Glomerular endothelial cell (primary cell): ENCODE measurements around the gene PTPN3. TPM values are rescaled to one million over a fixed set of nuclear protein-coding genes. Genes with fewer than 3 reads are reported as not detected.

Experiments
- DNase-seq: peaks from one replicate; pipeline ENCODE4 v3.0.0-alpha.2; 2011; ENCODE audit warnings: low read depth, low spot score; ENCODE audit errors: extremely low read depth
- total RNA-seq: library from RNA; depleted of rRNA; stranded (reverse); fragments of >200 nt; gene quantifications from 2 replicates; pipeline ENCODE4 v1.2.3, GENCODE V29; 2015

PTPN3 gene
- total RNA-seq, 1 donor from 2014 or later, result 1.8 TPM

DNA sequence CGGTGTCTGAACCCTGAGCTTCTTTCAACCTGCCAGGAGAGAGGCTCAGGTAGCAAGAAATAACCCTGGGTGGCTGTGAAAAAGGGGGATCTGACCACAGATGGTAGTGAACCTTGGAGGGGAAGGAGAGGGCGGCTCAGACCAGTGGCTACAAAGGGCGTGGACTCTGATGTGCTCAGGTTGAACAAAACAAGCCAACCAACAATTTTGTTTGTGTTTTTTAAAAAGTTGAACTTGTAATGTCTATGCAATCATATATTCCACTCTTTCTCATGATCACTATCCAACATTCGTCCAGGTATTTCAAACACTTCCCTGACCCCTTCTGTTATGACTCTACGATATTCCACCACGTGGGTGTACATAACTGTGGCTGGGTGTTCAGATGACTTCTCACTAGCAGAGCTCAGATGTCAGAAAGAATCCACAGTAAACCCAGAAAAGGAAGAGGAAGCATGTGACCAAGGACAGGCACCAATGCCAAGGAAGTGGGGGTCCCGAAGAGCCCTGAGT lies 20.0 kb downstream of the PTPN3 start:
- DNase-seq, result no peak

GRCh38 chr9:109477258-109478050 lies 20.7 kb downstream of the PTPN3 start:
- no peak for DNase-seq

DNA sequence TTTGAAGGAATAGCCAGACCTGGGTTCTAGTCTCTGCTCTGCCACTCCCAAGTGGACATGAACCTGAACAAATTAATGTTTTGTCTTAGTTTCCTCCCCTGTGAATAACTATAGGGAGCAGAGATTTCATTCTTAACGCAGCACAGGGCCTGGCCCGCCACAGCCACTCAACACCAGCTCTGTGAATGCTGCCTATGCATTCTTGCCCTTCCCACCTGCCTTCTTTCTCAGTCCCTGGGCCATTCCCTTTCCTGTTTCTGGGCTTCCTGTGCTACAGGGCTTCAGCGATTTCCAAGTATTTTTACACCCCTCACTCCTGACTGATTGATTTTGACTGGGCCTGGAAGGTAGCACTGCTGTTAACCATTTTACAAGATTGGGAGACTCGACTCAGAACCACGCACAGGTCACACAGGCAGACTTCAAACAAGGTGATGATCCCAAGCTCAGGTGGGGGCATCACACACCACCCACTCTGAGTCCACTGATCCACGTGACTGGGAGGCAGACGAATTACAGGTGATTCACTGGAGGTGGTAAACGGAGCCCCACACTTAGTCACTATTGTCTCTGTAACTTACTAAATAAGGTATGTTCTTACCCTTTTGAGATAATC lies 21.4 kb downstream of the PTPN3 start:
- no peak for DNase-seq

DNA sequence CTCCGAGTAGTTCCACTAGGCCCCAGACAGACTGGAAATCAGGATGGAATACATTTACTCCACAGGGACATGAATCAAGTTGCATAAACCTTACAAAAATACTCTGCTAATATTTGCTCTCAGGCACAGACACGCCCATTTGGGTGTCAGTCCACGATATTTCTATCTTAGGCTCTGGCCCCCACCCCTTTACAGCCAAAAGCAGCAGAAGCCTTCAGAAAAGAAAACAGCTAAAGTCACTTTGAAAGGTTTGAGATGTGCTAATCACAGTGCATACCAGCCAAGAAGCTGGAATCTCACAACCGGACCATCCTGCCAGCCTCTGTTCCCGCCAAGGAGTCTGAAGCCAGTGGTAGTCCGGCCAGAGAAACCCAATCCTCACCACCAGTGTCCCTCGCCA lies 22.6 kb downstream of the PTPN3 start:
- DNase-seq, result no peak

DNA sequence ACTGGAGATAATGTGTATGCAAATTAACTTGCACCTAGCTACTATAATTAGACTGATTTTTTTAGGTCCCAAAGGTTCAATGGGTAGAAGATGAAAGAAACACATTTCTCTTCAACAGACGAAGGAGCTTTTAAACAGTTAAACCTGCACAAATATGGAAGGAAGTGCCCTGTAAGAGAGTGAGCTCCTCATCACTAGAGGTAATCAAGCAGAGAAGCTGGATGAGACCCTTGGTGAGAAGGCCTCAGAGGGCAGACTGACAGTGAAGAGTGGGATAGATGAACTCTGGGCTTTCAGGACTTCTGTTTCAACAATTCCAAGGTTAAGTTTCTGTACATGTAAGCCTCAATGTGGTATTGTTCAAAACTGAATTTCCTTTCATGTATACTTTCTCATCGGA lies 23.2 kb downstream of the PTPN3 start:
- DNase-seq, result no peak

GRCh38 chr9:109474170-109474569 lies 23.9 kb downstream of the PTPN3 start:
- DNase-seq, result no peak

DNA sequence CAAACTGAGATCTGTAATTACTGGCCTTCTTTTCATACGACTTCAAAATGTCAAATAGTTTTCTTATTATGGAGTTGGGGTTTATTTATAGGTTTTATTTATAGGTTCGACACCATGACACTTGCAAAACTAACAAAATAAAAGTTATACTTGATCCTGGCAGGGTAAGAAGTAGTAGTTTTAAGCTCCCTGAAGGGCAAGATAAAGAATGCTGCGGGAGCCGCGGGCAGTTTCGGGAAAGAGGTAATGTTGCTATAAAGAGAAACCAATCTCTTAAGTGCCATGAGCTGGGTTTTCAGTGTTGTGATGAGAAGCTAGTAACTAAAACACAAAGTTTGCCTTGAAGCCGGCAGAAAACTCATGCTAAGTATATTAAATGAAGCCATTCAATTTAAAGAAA lies 24.8 kb downstream of the PTPN3 start:
- no peak for DNase-seq

DNA sequence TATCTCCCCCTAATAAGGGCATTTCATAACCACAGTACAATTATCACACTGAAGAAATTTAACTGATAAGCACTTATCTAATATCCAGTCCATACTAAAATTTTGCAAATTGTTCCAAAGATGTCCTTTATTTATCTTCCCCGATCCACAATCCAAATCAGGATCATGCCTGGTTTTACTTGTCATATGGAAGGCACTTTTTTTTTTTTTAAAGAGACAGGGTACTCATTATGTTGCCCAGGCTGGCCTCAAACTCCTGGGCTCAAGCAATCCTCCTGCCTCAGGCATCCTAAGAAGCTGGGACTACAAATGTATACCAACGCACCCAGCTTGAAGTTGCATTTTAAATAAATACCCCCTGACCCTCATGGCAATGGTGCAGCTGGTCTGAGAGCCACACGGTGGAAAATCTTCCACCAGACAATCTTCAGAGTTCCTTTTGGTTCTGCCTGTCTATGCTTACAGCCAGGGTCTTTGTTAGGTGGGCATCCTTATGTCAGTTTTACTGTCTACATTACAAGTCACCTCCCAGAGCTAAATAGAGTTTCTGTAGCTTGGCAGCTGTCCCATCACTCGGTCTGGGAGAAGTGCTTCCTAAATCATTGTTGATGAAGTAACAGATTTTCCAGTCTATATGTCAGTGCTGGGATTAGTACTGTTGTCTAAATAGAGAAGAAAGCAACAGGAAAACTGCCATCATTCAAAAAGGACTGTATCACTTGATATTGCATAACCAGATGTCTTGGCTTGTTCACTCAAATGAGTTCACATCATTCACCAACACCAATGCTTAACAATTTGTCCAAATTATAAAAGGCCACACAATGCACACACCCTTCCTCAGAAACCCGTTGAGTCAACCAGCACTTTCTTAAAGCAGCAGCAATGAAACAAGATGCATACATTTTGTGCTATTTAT lies 26.4 kb downstream of the PTPN3 start:
- no peak for DNase-seq

GRCh38 chr9:109469646-109470358 lies 28.3 kb downstream of the PTPN3 start:
- peak; percentile 54 for DNase-seq

- DNase-seq, result no peak
Measured at GRCh38 chr9:109468927-109469326, 29.2 kb downstream of the PTPN3 start.

DNA sequence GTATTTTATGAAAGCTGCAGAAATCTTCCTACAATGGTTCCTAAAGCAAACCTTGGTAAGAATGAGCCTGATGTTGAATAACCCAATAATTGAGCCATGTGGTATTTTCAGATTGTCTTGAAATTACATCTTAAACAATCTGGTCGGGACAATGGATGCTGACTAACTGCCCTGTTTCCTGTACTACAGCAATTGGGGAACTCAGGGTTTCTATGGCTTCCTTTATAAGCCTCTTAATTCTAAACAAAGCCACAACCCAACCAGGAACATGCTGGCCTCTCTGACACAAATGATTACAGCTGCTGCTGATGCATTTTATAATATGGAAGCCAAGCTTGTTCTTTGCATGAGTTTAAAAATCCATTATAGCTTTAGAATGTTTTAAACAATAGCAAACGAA lies 30.2 kb downstream of the PTPN3 start:
- DNase-seq, result peak; percentile 56

GRCh38 chr9:109466623-109467590 lies 31.2 kb downstream of the PTPN3 start:
- DNase-seq, result no peak

DNA sequence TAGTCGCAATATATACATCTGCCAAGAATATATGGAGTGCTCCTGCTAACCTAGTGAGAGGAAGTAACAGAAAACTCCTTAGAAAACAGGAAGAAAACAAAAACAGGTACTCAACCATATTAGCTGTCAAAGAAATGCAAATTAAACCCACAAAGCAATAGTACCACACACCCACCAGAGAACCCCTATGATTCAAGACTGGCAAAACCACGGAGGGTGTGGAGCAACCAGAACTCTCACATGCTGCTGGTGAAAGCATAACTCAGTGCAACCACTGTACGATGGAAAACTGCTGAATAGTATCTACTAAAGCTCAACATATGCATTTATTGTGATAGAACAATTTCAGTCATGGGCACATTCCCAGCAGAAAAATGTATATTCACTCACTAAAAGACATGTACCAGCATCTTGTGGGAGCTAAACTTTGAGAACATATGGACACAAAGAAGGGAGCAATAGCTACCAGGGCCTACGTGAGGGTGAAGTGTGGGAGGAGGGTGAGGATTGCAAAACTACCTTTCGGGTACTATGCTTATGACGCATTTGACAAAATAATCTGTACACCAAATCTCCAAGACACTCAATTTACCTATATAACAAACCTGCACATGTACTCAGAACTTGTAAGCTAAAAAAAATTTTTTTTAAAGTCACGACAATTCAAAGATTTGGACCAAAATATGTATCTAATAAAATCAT lies 34.0 kb downstream of the PTPN3 start:
- DNase-seq, result no peak

GRCh38 chr9:109460576-109460975 lies 37.5 kb downstream of the PTPN3 start:
- no peak for DNase-seq

- no peak for DNase-seq
Measured at GRCh38 chr9:109459423-109459822, 38.7 kb downstream of the PTPN3 start.

DNA sequence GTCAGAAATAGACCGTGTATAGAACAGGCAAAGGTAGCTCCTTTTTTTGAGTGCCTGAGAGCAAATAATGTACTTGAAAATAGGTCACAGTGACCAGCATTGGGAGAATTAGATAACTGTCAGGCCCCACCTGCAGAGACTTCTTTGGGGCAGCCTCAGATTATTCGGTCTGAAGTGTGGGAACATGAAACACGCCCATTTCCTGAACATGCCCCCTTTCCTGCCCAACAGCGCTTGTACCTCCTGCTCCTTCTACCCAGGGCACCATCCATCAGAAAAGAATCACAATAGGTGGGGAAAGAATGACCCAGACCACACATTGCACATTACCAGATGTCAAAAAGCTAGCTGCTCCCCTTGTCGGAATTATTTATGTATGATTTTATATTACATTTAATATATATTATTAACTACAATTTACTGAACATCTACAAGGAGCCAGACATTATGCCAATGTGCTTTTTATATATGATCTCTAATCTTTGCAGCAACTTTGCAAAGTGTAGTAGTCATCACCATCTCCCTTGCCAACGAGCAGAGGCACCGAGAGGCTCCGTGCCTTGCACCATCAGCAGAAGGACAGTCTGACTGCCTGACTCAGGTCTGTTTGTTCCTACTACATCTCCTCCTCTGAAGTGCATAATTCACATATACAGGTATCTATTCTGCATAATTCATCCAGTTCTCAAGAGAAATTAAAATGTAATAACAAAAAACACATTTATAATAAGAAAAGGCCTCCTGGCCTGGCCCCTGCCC lies 39.5 kb downstream of the PTPN3 start:
- DNase-seq, result no peak

GRCh38 chr9:109456811-109457210 lies 41.3 kb downstream of the PTPN3 start:
- no peak for DNase-seq

- no peak for DNase-seq
Measured at GRCh38 chr9:109455861-109456260, 42.2 kb downstream of the PTPN3 start.
